ENCODE results near the gene CSMD2.

- TF ChIP-seq POLR2A (IDR thresholded peaks at IDR 0.05) (no peak), CTCF (IDR thresholded peaks at IDR 0.05 in 4 of 5, conservative IDR thresholded peaks at IDR 0.05 in 1 of 5) (no peak)
Measured at GRCh38 chr1:33601751-33602150, 563.3 kb downstream of the CSMD2 start.

Data from gastrocnemius medialis (tissue), 4 donors.